Natural killer cell treated with Interleukin-12 subunit alpha and Interleukin-12 subunit beta and Interleukin-15 and Interleukin-18, amount 100 ng/mL, for 72 hours (primary cell): Measurements from ENCODE around the gene FAR2. TPM values are rescaled to one million over a fixed set of nuclear protein-coding genes. Genes with fewer than 3 reads are reported as not detected.

ENCODE experiments used
- total RNA-seq, 2 donors: library from RNA; stranded (reverse); gene quantifications; one replicate each; pipeline ENCODE4 v1.2.3, GENCODE V29; 2022

FAR2 gene
- total RNA-seq, 2 donors from 2014 or later = 13.5 to 38.4 TPM

Other genes starting within 250 kb of the FAR2 start
- gene ERGIC2, start 231.9 kb downstream of the FAR2 start, total RNA-seq = 10 to 100 TPM; 76.3 to 83.4 TPM